ENCODE results near the gene SPP2. TPM values are rescaled to one million over a fixed set of nuclear protein-coding genes. Genes with fewer than 3 reads are reported as not detected.
A peak's percentile ranks its signal among the peaks of the same experiment; 100 is the strongest.

The SPP2 gene
- polyA plus RNA-seq, 4 donors: 1.4 TPM; not detected in 3

GRCh38 chr2:234091432-234091879, 41.0 kb downstream of the SPP2 start:
- peak in 2 of 4 donors; percentile 20 to 36 for DNase-seq (ENCODE audit: low read depth in 4 of 4, low spot score in 3 of 4)

- DNase-seq (ENCODE audit: low read depth in 4 of 4, low spot score in 3 of 4): no peak
These were observed 41.4 kb downstream of the SPP2 start for GRCh38 chr2:234091883-234092282.

GRCh38 chr2:234092344-234092743, 41.8 kb downstream of the SPP2 start:
- no peak for DNase-seq (ENCODE audit: low read depth in 4 of 4, low spot score in 3 of 4)

GRCh38 chr2:234095301-234095700, 44.8 kb downstream of the SPP2 start:
- DNase-seq (ENCODE audit: low read depth in 4 of 4, low spot score in 3 of 4): no peak

GRCh38 chr2:234096164-234096563, 45.7 kb downstream of the SPP2 start:
- DNase-seq (ENCODE audit: low read depth in 4 of 4, low spot score in 3 of 4): no peak

GRCh38 chr2:234098681-234099080, 48.2 kb downstream of the SPP2 start:
- DNase-seq (ENCODE audit: low read depth in 4 of 4, low spot score in 3 of 4): no peak

- DNase-seq (ENCODE audit: low read depth in 4 of 4, low spot score in 3 of 4): no peak
These were observed 48.8 kb downstream of the SPP2 start for GRCh38 chr2:234099266-234099665.

- DNase-seq (ENCODE audit: low read depth in 4 of 4, low spot score in 3 of 4): no peak
These were observed 50.2 kb downstream of the SPP2 start for GRCh38 chr2:234100686-234101085.

- DNase-seq (ENCODE audit: low read depth in 4 of 4, low spot score in 3 of 4): no peak
These were observed 51.6 kb downstream of the SPP2 start for GRCh38 chr2:234102112-234102511.

- no peak for DNase-seq (ENCODE audit: low read depth in 4 of 4, low spot score in 3 of 4)
These were observed 57.4 kb downstream of the SPP2 start for GRCh38 chr2:234107861-234108260.

- no peak for DNase-seq (ENCODE audit: low read depth in 4 of 4, low spot score in 3 of 4)
These were observed 58.8 kb downstream of the SPP2 start for GRCh38 chr2:234109321-234109720.

- no peak for DNase-seq (ENCODE audit: low read depth in 4 of 4, low spot score in 3 of 4)
These were observed 59.7 kb downstream of the SPP2 start for GRCh38 chr2:234110219-234110618.

GRCh38 chr2:234111523-234111922, 61.0 kb downstream of the SPP2 start:
- DNase-seq (ENCODE audit: low read depth in 4 of 4, low spot score in 3 of 4): no peak

GRCh38 chr2:234116010-234116409, 65.5 kb downstream of the SPP2 start:
- no peak for DNase-seq (ENCODE audit: low read depth in 4 of 4, low spot score in 3 of 4)

- DNase-seq (ENCODE audit: low read depth in 4 of 4, low spot score in 3 of 4): no peak
These were observed 71.5 kb downstream of the SPP2 start for GRCh38 chr2:234121999-234122398.

GRCh38 chr2:234125451-234126145, 75.1 kb downstream of the SPP2 start:
- DNase-seq (ENCODE audit: low read depth in 4 of 4, low spot score in 3 of 4): no peak

- DNase-seq (ENCODE audit: low read depth in 4 of 4, low spot score in 3 of 4): no peak
These were observed 75.6 kb downstream of the SPP2 start for GRCh38 chr2:234126146-234126470.

Other genes starting within 250 kb of the SPP2 start
- gene HJURP, start 196.2 kb upstream of the SPP2 start, polyA plus RNA-seq (ENCODE audit: insufficient read length in 4 of 4): 10 to 100 TPM; 18.7 to 24.3 (median 22.6) TPM
- gene TRPM8, start 133.3 kb upstream of the SPP2 start, polyA plus RNA-seq (ENCODE audit: insufficient read length in 4 of 4): under 1 TPM in 2 of 4 donors, not detected in 2; 0.26 to 0.29 TPM

All from left renal pelvis (tissue), 4 donors.